ENCODE measurements around the gene FUCA1. TPM values are rescaled to one million over a fixed set of nuclear protein-coding genes. Genes with fewer than 3 reads are reported as not detected.

Gene FUCA1
- total RNA-seq, 2 experiments from 2014 or later = 3.6 to 4.1 TPM

DNA sequence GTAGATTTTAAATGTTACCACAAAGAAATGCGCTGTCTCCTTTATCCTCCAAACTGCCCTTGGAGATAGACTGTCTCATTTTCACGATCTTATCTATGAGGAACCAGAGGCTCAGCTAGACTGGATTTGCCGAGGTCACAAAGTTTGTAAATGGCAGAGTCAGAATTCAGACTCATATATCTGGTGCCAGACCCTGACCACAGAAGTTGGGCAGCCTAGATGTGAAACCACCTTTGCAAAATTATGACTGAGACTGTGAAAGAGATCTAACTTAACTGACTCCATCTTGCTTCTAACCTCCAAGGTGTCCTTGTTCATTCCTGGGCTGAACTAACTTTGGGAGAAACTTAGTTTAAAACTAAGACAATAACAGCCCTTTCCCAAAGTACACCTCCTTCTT is 31.0 kb upstream of the FUCA1 start:
- TF ChIP-seq, protein P1, sequence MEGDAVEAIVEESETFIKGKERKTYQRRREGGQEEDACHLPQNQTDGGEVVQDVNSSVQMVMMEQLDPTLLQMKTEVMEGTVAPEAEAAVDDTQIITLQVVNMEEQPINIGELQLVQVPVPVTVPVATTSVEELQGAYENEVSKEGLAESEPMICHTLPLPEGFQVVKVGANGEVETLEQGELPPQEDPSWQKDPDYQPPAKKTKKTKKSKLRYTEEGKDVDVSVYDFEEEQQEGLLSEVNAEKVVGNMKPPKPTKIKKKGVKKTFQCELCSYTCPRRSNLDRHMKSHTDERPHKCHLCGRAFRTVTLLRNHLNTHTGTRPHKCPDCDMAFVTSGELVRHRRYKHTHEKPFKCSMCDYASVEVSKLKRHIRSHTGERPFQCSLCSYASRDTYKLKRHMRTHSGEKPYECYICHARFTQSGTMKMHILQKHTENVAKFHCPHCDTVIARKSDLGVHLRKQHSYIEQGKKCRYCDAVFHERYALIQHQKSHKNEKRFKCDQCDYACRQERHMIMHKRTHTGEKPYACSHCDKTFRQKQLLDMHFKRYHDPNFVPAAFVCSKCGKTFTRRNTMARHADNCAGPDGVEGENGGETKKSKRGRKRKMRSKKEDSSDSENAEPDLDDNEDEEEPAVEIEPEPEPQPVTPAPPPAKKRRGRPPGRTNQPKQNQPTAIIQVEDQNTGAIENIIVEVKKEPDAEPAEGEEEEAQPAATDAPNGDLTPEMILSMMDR (IDR thresholded peaks at IDR 0.05) = no peak
- no peak overlapping the region for H3K4me3 ChIP-seq (ENCODE audit: low read length)
- peaks cover 7% of the 10 kb centered on the region in 2 experiments for H3K27me3 ChIP-seq (ENCODE audit: control insufficient read depth in 1 of 2, insufficient read depth in 2 of 2, low read length in 2 of 2)
- no peaks in the 10 kb centered on the region for H3K9me3 ChIP-seq (ENCODE audit: control insufficient read depth in 1 of 2, insufficient read depth in 1 of 2, low read length in 2 of 2)
- Mint-ChIP-seq H3K9me3 (no peaks in the 10 kb centered on the region), H3K4me1 (ENCODE audit: low read depth) (peaks cover 13% of the 10 kb centered on the region), H3K36me3 (ENCODE audit: low read depth) (no peaks in the 10 kb centered on the region), H3K4me3 (no peak overlapping the region), H3K27ac (no peak overlapping the region), H3K27me3 (peaks cover 27% of the 10 kb centered on the region)
- DNase-seq (peak in 2 of 14 experiments; percentile 32 to 42), ATAC-seq (ENCODE audit: poor library complexity) (no peak)
- peaks cover 11% of the 10 kb centered on the region for H3K4me1 ChIP-seq (ENCODE audit: insufficient read depth, low read length)
- POLR2A ChIA-PET = no interaction called here
- H3K36me3 ChIP-seq (ENCODE audit: insufficient read depth, low read length) = no peaks in the 10 kb centered on the region
- CTCF ChIA-PET = no interaction called here
- H3K27ac ChIP-seq (ENCODE audit: low read depth in 1 of 2, low read length in 2 of 2) = no peak overlapping the region
- intact Hi-C loops (cut with DNase I, micrococcal nuclease) = no loop called here

DNA sequence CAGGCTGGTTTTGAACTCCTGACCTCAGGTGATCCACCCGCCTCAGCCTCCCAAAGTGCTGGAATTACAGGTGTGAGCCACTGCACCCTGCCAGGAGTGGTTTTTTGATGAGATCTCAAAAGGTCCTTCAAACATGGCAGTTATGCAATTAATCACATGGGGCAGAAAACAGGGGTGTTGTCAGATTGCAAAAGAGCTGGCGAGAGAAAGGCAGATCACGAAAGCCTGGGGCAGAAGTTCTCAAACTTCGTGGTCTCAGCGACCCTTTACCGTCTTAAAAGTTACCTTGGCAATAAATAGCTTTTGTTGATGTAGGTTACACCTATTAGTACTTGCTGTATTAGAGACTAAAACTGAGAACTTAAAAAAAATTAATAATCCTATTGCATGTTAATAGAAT is 29.0 kb upstream of the FUCA1 start:
- no peak overlapping the region for H3K4me3 ChIP-seq (ENCODE audit: low read length)
- Mint-ChIP-seq H3K4me1 (ENCODE audit: low read depth) (peaks cover 13% of the 10 kb centered on the region), H3K27ac (no peak overlapping the region), H3K9me3 (no peaks in the 10 kb centered on the region), H3K4me3 (no peak overlapping the region), H3K36me3 (ENCODE audit: low read depth) (no peaks in the 10 kb centered on the region), H3K27me3 (peaks cover 20% of the 10 kb centered on the region)
- no peaks in the 10 kb centered on the region for H3K9me3 ChIP-seq (ENCODE audit: control insufficient read depth in 1 of 2, insufficient read depth in 1 of 2, low read length in 2 of 2)
- CTCF ChIA-PET = interaction anchor here (0.7 kb wide), 1 partner anchor 357 kb away, joined by 3 read pairs; no protein-coding TSS in a partner anchor
- intact Hi-C loops (cut with DNase I, micrococcal nuclease) = no loop called here
- H3K27me3 ChIP-seq (ENCODE audit: control insufficient read depth in 1 of 2, insufficient read depth in 2 of 2, low read length in 2 of 2) = peaks cover 0 to 3% of the 10 kb centered on the region in 2 experiments
- DNase-seq (peak in 2 of 14 experiments; percentile 45 to 48), ATAC-seq (ENCODE audit: poor library complexity) (no peak)
- POLR2A ChIA-PET = interaction anchor here (1.1 kb wide), 1 partner anchor 62 kb away, joined by 4 read pairs; no protein-coding TSS in a partner anchor
- TF ChIP-seq, protein P1 (IDR thresholded peaks at IDR 0.05) = no peak
- no peak overlapping the region for H3K27ac ChIP-seq (ENCODE audit: low read depth in 1 of 2, low read length in 2 of 2)
- peaks cover 11% of the 10 kb centered on the region for H3K4me1 ChIP-seq (ENCODE audit: insufficient read depth, low read length)
- H3K36me3 ChIP-seq (ENCODE audit: insufficient read depth, low read length) = no peaks in the 10 kb centered on the region

DNA sequence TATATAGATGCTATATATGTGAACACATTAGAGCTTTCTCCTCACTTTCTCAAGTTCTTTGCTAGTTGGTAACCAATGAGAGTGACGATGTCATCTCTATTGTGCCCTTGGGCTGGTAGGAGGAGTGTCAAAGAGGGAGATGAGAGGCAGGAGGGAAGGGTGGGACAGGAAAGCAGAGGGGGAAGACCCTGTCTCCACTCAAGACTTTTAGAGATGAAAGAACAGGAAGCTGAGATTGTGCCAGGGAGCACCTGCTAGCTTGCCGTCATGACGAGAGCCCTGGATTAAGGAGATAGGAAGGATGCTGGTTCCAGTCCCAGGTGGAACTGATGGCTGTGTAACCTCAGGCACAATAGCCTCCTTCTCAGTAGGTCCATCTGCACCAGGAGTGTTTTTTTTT is 28.4 kb upstream of the FUCA1 start:
- Histone ChIP-seq H3K27me3 (ENCODE audit: control insufficient read depth in 1 of 2, insufficient read depth in 2 of 2, low read length in 2 of 2) (peaks cover 0 to 3% of the 10 kb centered on the region in 2 experiments), H3K36me3 (ENCODE audit: insufficient read depth, low read length) (no peaks in the 10 kb centered on the region), H3K4me1 (ENCODE audit: insufficient read depth, low read length) (peaks cover 11% of the 10 kb centered on the region), H3K27ac (ENCODE audit: low read depth in 1 of 2, low read length in 2 of 2) (no peak overlapping the region), H3K4me3 (ENCODE audit: low read length) (no peak overlapping the region), H3K9me3 (ENCODE audit: control insufficient read depth in 1 of 2, insufficient read depth in 1 of 2, low read length in 2 of 2) (no peaks in the 10 kb centered on the region)
- Mint-ChIP-seq H3K36me3 (ENCODE audit: low read depth) (no peaks in the 10 kb centered on the region), H3K4me3 (no peak overlapping the region), H3K27ac (no peak overlapping the region), H3K9me3 (no peaks in the 10 kb centered on the region), H3K4me1 (ENCODE audit: low read depth) (peaks cover 13% of the 10 kb centered on the region), H3K27me3 (peaks cover 21% of the 10 kb centered on the region)
- TF ChIP-seq, protein P1 (IDR thresholded peaks at IDR 0.05) = no peak
- ChIA-PET CTCF (interaction anchor here (0.7 kb wide), 2 partner anchors 77 to 356 kb away, joined by 3 read pairs; no protein-coding TSS in a partner anchor), POLR2A (interaction anchor here (1.1 kb wide), 1 partner anchor 62 kb away, joined by 4 read pairs; no protein-coding TSS in a partner anchor)
- ATAC-seq (ENCODE audit: poor library complexity) (peak; percentile 81), DNase-seq (peak in 2 of 14 experiments; percentile 18 to 38)
- intact Hi-C loops (cut with DNase I, micrococcal nuclease) = no loop called here

All from CD4-positive, alpha-beta T cell (primary cell).